Nephron progenitor cell (in vitro differentiated cells): Measurements from ENCODE around the gene FAM117B.
A peak's percentile ranks its signal among the peaks of the same experiment; 100 is the strongest.

Source experiments
- DNase-seq: peaks from one replicate; pipeline ENCODE4 v3.0.0; 2021
- H3K27ac Mint-ChIP-seq: 2 replicates; pipeline ENCODE4 v1.8.0; 2021; ENCODE audit warnings: mild to moderate bottlenecking, moderate library complexity, mixed read lengths
- H3K27me3 Mint-ChIP-seq: 2 replicates; pipeline ENCODE4 v1.8.0; 2021; ENCODE audit warnings: mild to moderate bottlenecking, low read depth, mixed read lengths; ENCODE audit not compliant: poor library complexity
- H3K36me3 Mint-ChIP-seq: 2 replicates; pipeline ENCODE4 v1.8.0; 2021; ENCODE audit warnings: low read depth, mixed read lengths
- H3K4me1 Mint-ChIP-seq: 2 replicates; pipeline ENCODE4 v1.8.0; 2021; ENCODE audit warnings: mixed read lengths
- H3K4me3 Mint-ChIP-seq: 2 replicates; pipeline ENCODE4 v1.8.0; 2021; ENCODE audit warnings: mild to moderate bottlenecking, moderate library complexity, mixed read lengths
- H3K9me3 Mint-ChIP-seq: 2 replicates; pipeline ENCODE4 v1.8.0; 2021; ENCODE audit warnings: mild to moderate bottlenecking, moderate library complexity, mixed read lengths
- CTCF ChIP-seq: fragments of 200-600 bp; sonication (generic); IDR thresholded peaks from 2 replicates; pipeline ENCODE4 v1.5.0; 2021; ENCODE audit warnings: antibody characterized with exemption

FAM117B gene

GRCh38 chr2:202721621-202722020, 86.9 kb downstream of the FAM117B start:
- Mint-ChIP-seq H3K36me3 (peaks cover 24% of the 10 kb centered on the region), H3K27ac (peak overlapping the region; percentile 45), H3K9me3 (peaks cover 5% of the 10 kb centered on the region), H3K27me3 (no peaks in the 10 kb centered on the region), H3K4me1 (no peaks in the 10 kb centered on the region), H3K4me3 (no peak overlapping the region)
- TF ChIP-seq CTCF, result no peak
- no peak for DNase-seq

DNA sequence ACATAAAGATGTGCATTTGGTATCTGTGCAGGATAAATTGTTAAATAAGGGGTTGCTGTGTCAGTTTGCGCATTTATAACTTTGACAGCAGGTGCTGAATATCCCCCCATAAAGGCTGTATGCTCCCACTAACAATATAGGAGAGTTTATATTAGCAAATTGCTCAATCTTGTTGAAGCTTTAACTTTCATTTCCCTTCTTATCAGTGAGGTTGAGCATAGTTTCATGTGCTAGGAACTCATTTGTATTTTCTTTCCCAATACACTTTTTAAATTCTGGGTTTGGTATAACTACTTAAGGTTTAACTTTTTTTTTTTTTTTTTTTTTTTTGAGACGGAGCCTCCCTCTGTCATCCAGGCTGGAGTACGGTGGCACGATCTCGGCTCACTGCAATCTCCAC, 89.0 kb downstream of the FAM117B start:
- no peak for DNase-seq
- Mint-ChIP-seq H3K9me3 (no peaks in the 10 kb centered on the region), H3K27me3 (no peaks in the 10 kb centered on the region), H3K4me1 (no peaks in the 10 kb centered on the region), H3K4me3 (no peak overlapping the region), H3K27ac (no peak overlapping the region), H3K36me3 (peaks cover 30% of the 10 kb centered on the region)
- no peak for TF ChIP-seq CTCF

DNA sequence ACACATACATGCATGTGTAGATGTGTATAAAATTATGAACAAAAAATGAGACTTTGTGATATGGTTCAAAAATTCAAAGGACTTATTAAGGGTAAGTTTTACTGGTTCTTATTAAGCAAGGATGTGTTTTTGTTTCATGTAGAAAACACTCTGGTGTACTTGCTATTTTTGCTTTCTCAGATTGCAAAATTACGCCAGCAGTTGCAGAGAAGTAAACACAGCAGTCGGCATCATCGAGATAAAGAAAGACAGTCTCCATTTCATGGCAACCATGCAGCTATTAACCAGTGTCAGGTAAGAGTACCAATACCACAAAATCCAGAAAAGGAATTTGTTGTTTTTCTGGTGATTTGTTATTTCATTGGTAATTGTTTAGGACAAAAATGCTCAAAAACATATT, 91.3 kb downstream of the FAM117B start:
- Mint-ChIP-seq H3K4me3 (no peak overlapping the region), H3K9me3 (peaks cover 15% of the 10 kb centered on the region), H3K27ac (no peak overlapping the region), H3K4me1 (no peaks in the 10 kb centered on the region), H3K36me3 (peaks cover 50% of the 10 kb centered on the region), H3K27me3 (no peaks in the 10 kb centered on the region)
- DNase-seq, result no peak
- TF ChIP-seq CTCF, result no peak

- H3K9me3 Mint-ChIP-seq, result peaks cover 34% of the 10 kb centered on the region
- peaks cover 87% of the 10 kb centered on the region for H3K36me3 Mint-ChIP-seq
- H3K27me3 Mint-ChIP-seq, result peaks cover 4% of the 10 kb centered on the region
- H3K27ac Mint-ChIP-seq, result no peak overlapping the region
- no peak for TF ChIP-seq CTCF
- no peak for DNase-seq
- no peaks in the 10 kb centered on the region for H3K4me1 Mint-ChIP-seq
- no peak overlapping the region for H3K4me3 Mint-ChIP-seq
Measured at GRCh38 chr2:202736826-202737225, 102.1 kb downstream of the FAM117B start.

- Mint-ChIP-seq H3K9me3 (peaks cover 69% of the 10 kb centered on the region), H3K27me3 (peaks cover 3% of the 10 kb centered on the region), H3K27ac (no peak overlapping the region), H3K36me3 (peaks cover 88% of the 10 kb centered on the region), H3K4me3 (no peak overlapping the region), H3K4me1 (no peaks in the 10 kb centered on the region)
- DNase-seq, result no peak
- TF ChIP-seq CTCF, result no peak
Measured at GRCh38 chr2:202743613-202744012, 108.8 kb downstream of the FAM117B start.

- Mint-ChIP-seq H3K27me3 (peaks cover 3% of the 10 kb centered on the region), H3K4me1 (no peaks in the 10 kb centered on the region), H3K4me3 (no peak overlapping the region), H3K27ac (no peak overlapping the region), H3K9me3 (peaks cover 58% of the 10 kb centered on the region), H3K36me3 (peaks cover 92% of the 10 kb centered on the region)
- no peak for TF ChIP-seq CTCF
- DNase-seq, result no peak
Measured at GRCh38 chr2:202749477-202749876, 114.7 kb downstream of the FAM117B start.
